Thymus (tissue), 14 donors: Measurements from ENCODE around the gene GLDC. TPM values are rescaled to one million over a fixed set of nuclear protein-coding genes. Genes with fewer than 3 reads are reported as not detected.
A peak's percentile ranks its signal among the peaks of the same experiment; 100 is the strongest.
"Not testable (repeated sequence)": the region's sequence is repeated elsewhere in the genome, so short reads cannot be mapped to it uniquely, and the experiment has no call there.

Experiments
- DNase-seq, 9 donors: peaks; one replicate each; pipeline ENCODE4 v3.0.0-alpha.2; 2013; ENCODE audit warnings: low spot score in 9 of 9, low read depth in 6 of 9, missing footprints in 1 of 9
- H3K27ac ChIP-seq, 2 donors: one replicate each; pipeline ENCODE4 v1.5.1; 2013; ENCODE audit warnings: control low read depth in 1 of 2, low read depth in 1 of 2, low read length in 1 of 2, mild to moderate bottlenecking in 1 of 2, moderate library complexity in 1 of 2
- H3K27me3 ChIP-seq, 2 donors: one replicate each; pipeline ENCODE4 v1.5.1; 2013; ENCODE audit warnings: low read length in 1 of 2; ENCODE audit not compliant: control insufficient read depth in 2 of 2, insufficient read depth in 1 of 2
- H3K36me3 ChIP-seq, 2 donors: one replicate each; pipeline ENCODE4 v1.5.1; 2013; ENCODE audit warnings: low read length in 1 of 2, mild to moderate bottlenecking in 1 of 2, moderate library complexity in 1 of 2; ENCODE audit not compliant: control insufficient read depth in 2 of 2, insufficient read depth in 2 of 2
- H3K4me1 ChIP-seq, 2 donors: one replicate each; pipeline ENCODE4 v1.5.1; 2013; ENCODE audit warnings: low read length in 2 of 2; ENCODE audit not compliant: control insufficient read depth in 2 of 2, insufficient read depth in 2 of 2
- H3K4me3 ChIP-seq, 2 donors: one replicate each; pipeline ENCODE4 v1.5.1; 2013; ENCODE audit warnings: low read length in 2 of 2, control low read depth in 1 of 2, mild to moderate bottlenecking in 1 of 2
- H3K9me3 ChIP-seq, 2 donors: one replicate each; pipeline ENCODE4 v1.5.1; 2013; ENCODE audit warnings: low read length in 1 of 2, mild to moderate bottlenecking in 1 of 2; ENCODE audit not compliant: control insufficient read depth in 2 of 2, insufficient read depth in 1 of 2
- WGBS: extraction: QIAGEN DNeasy Blood & Tissue Kit; methylation state at CpG from one replicate; pipeline ENCODE4 v1.1.7; 2013; 5-methylcytosine and 5-hydroxymethylcytosine counted together
- long read RNA-seq, 10 donors: transcript quantifications; one replicate each; lab custom pipeline, GENCODE V29; 2026
- polyA plus RNA-seq: library from polyadenylated mRNA; stranded (reverse); fragments of 200-250 nt; gene quantifications from one replicate; pipeline ENCODE4 v1.2.3, GENCODE V29; 2013
- total RNA-seq: library from RNA; stranded (reverse); fragments of 120-200 nt; gene quantifications from one replicate; pipeline ENCODE4 v1.2.4, GENCODE V29; 2013
- donor health status: healthy.

GLDC gene
- 0.71 TPM for total RNA-seq
- polyA plus RNA-seq: 2.2 TPM
- long read RNA-seq, donor 1: 0 reads
- long read RNA-seq, donor 2: 0 reads
- long read RNA-seq, donor 3: 0 reads
- long read RNA-seq, donor 4: 0 reads
- long read RNA-seq, donor 5, partial matches to known transcripts: 0 of 7 reads
- long read RNA-seq, donor 5, other reads (novel, unspliced or antisense): 7 of 7 reads
- long read RNA-seq, donor 6: 0 reads
- long read RNA-seq, donor 7: 0 reads
- long read RNA-seq, donor 8: 0 reads
- long read RNA-seq, donor 9: 0 reads
- long read RNA-seq, donor 10: 0 reads

GRCh38 chr9:6645355-6646292, at the start of gene GLDC:
TSS of gene GLDC (minus strand) at chr9:6645729. CDS start at chr9:6645499, 230 bp downstream.
- 4% methylated on average over 68 of the region's 68 CpGs for WGBS
- peak in 5 of 9 donors; percentile 28 to 63 (median 42) for DNase-seq
- no peak within 1 kb of the TSS for H3K27ac ChIP-seq
- no peaks in the 10 kb centered on the region for H3K36me3 ChIP-seq
- H3K4me1 ChIP-seq: peaks cover 0 to 19% of the 10 kb centered on the region in 2 donors
- H3K27me3 ChIP-seq: peaks cover 41 to 75% of the 10 kb centered on the region in 2 donors
- H3K4me3 ChIP-seq: peak within 1 kb of the TSS; percentile 20 to 40
- H3K9me3 ChIP-seq: no peaks in the 10 kb centered on the region

GRCh38 chr9:6692881-6693361, 47.4 kb upstream of the GLDC start:
- no peak overlapping the region for H3K27ac ChIP-seq

GRCh38 chr9:6692433-6692832, 46.9 kb upstream of the GLDC start:
- WGBS: 98% methylated on average over 6 of the region's 6 CpGs

More at GRCh38 chr9:6692881-6693361, 47.4 kb upstream of the GLDC start:
- Histone ChIP-seq H3K4me1 (no peaks in the 10 kb centered on the region), H3K36me3 (no peaks in the 10 kb centered on the region), H3K27me3 (no peaks in the 10 kb centered on the region), H3K9me3 (no peaks in the 10 kb centered on the region), H3K4me3 (no peak overlapping the region)
- no peak for DNase-seq
- 94% methylated on average over 9 of the region's 9 CpGs for WGBS

GRCh38 chr9:6690675-6691070, 45.1 kb upstream of the GLDC start:
- DNase-seq, H3K4me1 ChIP-seq, H3K27ac ChIP-seq, H3K4me3 ChIP-seq, H3K36me3 ChIP-seq, H3K9me3 ChIP-seq, H3K27me3 ChIP-seq: not testable (repeated sequence)
- 95% methylated on average over 7 of the region's 7 CpGs for WGBS

More at GRCh38 chr9:6692433-6692832, 46.9 kb upstream of the GLDC start:
- Histone ChIP-seq H3K4me1 (no peaks in the 10 kb centered on the region), H3K27ac (no peak overlapping the region), H3K36me3 (no peaks in the 10 kb centered on the region), H3K27me3 (no peaks in the 10 kb centered on the region), H3K9me3 (no peaks in the 10 kb centered on the region), H3K4me3 (no peak overlapping the region)
- no peak for DNase-seq

GRCh38 chr9:6689893-6690674, 44.6 kb upstream of the GLDC start:
- H3K4me1 ChIP-seq: peaks cover 0 to 2% of the 10 kb centered on the region in 2 donors
- no peaks in the 10 kb centered on the region for H3K9me3 ChIP-seq
- no peak for DNase-seq
- H3K27ac ChIP-seq: peak overlapping the region in 1 of 2 donors; percentile 19
- 44% methylated on average over 2 of the region's 2 CpGs for WGBS
- H3K36me3 ChIP-seq: no peaks in the 10 kb centered on the region
- H3K27me3 ChIP-seq: no peaks in the 10 kb centered on the region
- no peak overlapping the region for H3K4me3 ChIP-seq

- Histone ChIP-seq H3K4me3 (no peak overlapping the region), H3K9me3 (no peaks in the 10 kb centered on the region), H3K27me3 (no peaks in the 10 kb centered on the region), H3K36me3 (no peaks in the 10 kb centered on the region), H3K4me1 (peaks cover 1 to 10% of the 10 kb centered on the region in 2 donors), H3K27ac (no peak overlapping the region)
- no peak for DNase-seq
- WGBS: over 99% methylated on average over 4 of the region's 4 CpGs
Observed at GRCh38 chr9:6687180-6687579, 41.7 kb upstream of the GLDC start.

- peak overlapping the region in 1 of 2 donors; percentile 32 for H3K27ac ChIP-seq
- no peaks in the 10 kb centered on the region for H3K27me3 ChIP-seq
- H3K9me3 ChIP-seq: no peaks in the 10 kb centered on the region
- DNase-seq: peak in 1 of 9 donors; percentile 26
- 88% methylated on average over 3 of the region's 3 CpGs for WGBS
- H3K4me1 ChIP-seq: peaks cover 3 to 14% of the 10 kb centered on the region in 2 donors
- H3K4me3 ChIP-seq: no peak overlapping the region
- no peaks in the 10 kb centered on the region for H3K36me3 ChIP-seq
Observed at GRCh38 chr9:6686396-6686795, 40.9 kb upstream of the GLDC start.

GRCh38 chr9:6681957-6682501, 36.5 kb upstream of the GLDC start:
- DNase-seq: no peak
- Histone ChIP-seq H3K27me3 (no peaks in the 10 kb centered on the region), H3K27ac (peak overlapping the region; percentile 98 to 99), H3K4me1 (peaks cover 3 to 17% of the 10 kb centered on the region in 2 donors), H3K9me3 (no peaks in the 10 kb centered on the region), H3K4me3 (peak overlapping the region; percentile 57 to 80), H3K36me3 (no peaks in the 10 kb centered on the region)
- 45% methylated on average over 15 of the region's 15 CpGs for WGBS
